Measurements from ENCODE around the gene TRA2B.
"Not testable (repeated sequence)": the region's sequence is repeated elsewhere in the genome, so short reads cannot be mapped to it uniquely, and the experiment has no call there.

The TRA2B gene

GRCh38 chr3:185924375-185924774 is 13.4 kb downstream of the TRA2B start:
- H3K36me3 ChIP-seq (ENCODE audit: insufficient read depth, low read length) = peaks cover 61% of the 10 kb centered on the region

GRCh38 chr3:185920184-185920583 is 17.6 kb downstream of the TRA2B start:
- H3K27ac ChIP-seq (ENCODE audit: low read depth, low read length) = no peak overlapping the region
- peaks cover 4% of the 10 kb centered on the region for H3K4me1 ChIP-seq (ENCODE audit: insufficient read depth, low read length)
- no peak overlapping the region for H3K9ac ChIP-seq (ENCODE audit: low read length)
- no peaks in the 10 kb centered on the region for H3K27me3 ChIP-seq (ENCODE audit: control insufficient read depth in 1 of 2, insufficient read depth in 2 of 2, low read length in 2 of 2)
- H3K36me3 ChIP-seq (ENCODE audit: insufficient read depth, low read length) = peaks cover 97% of the 10 kb centered on the region
- no peak overlapping the region for H3K4me3 ChIP-seq (ENCODE audit: low read depth in 1 of 2, low read length in 2 of 2)
- H3K9me3 ChIP-seq (ENCODE audit: low read length) = no peaks in the 10 kb centered on the region

More at GRCh38 chr3:185924375-185924774, 13.4 kb downstream of the TRA2B start:
- no peaks in the 10 kb centered on the region for H3K27me3 ChIP-seq (ENCODE audit: control insufficient read depth in 1 of 2, insufficient read depth in 2 of 2, low read length in 2 of 2)
- H3K4me3 ChIP-seq (ENCODE audit: low read depth in 1 of 2, low read length in 2 of 2) = no peak overlapping the region
- no peak overlapping the region for H3K27ac ChIP-seq (ENCODE audit: low read depth, low read length)
- H3K9me3 ChIP-seq (ENCODE audit: low read length) = no peaks in the 10 kb centered on the region
- peaks cover 38% of the 10 kb centered on the region for H3K4me1 ChIP-seq (ENCODE audit: insufficient read depth, low read length)
- no peak overlapping the region for H3K9ac ChIP-seq (ENCODE audit: low read length)

- no peaks in the 10 kb centered on the region for H3K4me1 ChIP-seq (ENCODE audit: insufficient read depth, low read length)
- peaks cover 62% of the 10 kb centered on the region for H3K36me3 ChIP-seq (ENCODE audit: insufficient read depth, low read length)
- no peak overlapping the region for H3K9ac ChIP-seq (ENCODE audit: low read length)
- no peaks in the 10 kb centered on the region for H3K27me3 ChIP-seq (ENCODE audit: control insufficient read depth in 1 of 2, insufficient read depth in 2 of 2, low read length in 2 of 2)
- H3K27ac ChIP-seq (ENCODE audit: low read depth, low read length) = no peak overlapping the region
- no peak overlapping the region for H3K4me3 ChIP-seq (ENCODE audit: low read depth in 1 of 2, low read length in 2 of 2)
- H3K9me3 ChIP-seq (ENCODE audit: low read length) = no peaks in the 10 kb centered on the region
These were observed 21.6 kb downstream of the TRA2B start for GRCh38 chr3:185916042-185916833.

GRCh38 chr3:185915642-185916041 is 22.2 kb downstream of the TRA2B start:
- H3K27me3 ChIP-seq (ENCODE audit: control insufficient read depth in 1 of 2, insufficient read depth in 2 of 2, low read length in 2 of 2) = no peaks in the 10 kb centered on the region
- no peaks in the 10 kb centered on the region for H3K9me3 ChIP-seq (ENCODE audit: low read length)
- H3K4me3 ChIP-seq (ENCODE audit: low read depth in 1 of 2, low read length in 2 of 2) = no peak overlapping the region
- H3K36me3 ChIP-seq (ENCODE audit: insufficient read depth, low read length) = peaks cover 56% of the 10 kb centered on the region
- H3K4me1 ChIP-seq (ENCODE audit: insufficient read depth, low read length) = no peaks in the 10 kb centered on the region
- H3K9ac ChIP-seq (ENCODE audit: low read length) = no peak overlapping the region
- no peak overlapping the region for H3K27ac ChIP-seq (ENCODE audit: low read depth, low read length)

- Histone ChIP-seq H3K4me1 (ENCODE audit: insufficient read depth, low read length) (no peaks in the 10 kb centered on the region), H3K4me3 (ENCODE audit: low read depth in 1 of 2, low read length in 2 of 2) (no peak overlapping the region), H3K9ac (ENCODE audit: low read length) (no peak overlapping the region), H3K36me3 (ENCODE audit: insufficient read depth, low read length) (peaks cover 50% of the 10 kb centered on the region), H3K9me3 (ENCODE audit: low read length) (no peaks in the 10 kb centered on the region), H3K27ac (ENCODE audit: low read depth, low read length) (no peak overlapping the region), H3K27me3 (ENCODE audit: control insufficient read depth in 1 of 2, insufficient read depth in 2 of 2, low read length in 2 of 2) (no peaks in the 10 kb centered on the region)
These were observed 22.7 kb downstream of the TRA2B start for GRCh38 chr3:185914911-185915629.

DNA sequence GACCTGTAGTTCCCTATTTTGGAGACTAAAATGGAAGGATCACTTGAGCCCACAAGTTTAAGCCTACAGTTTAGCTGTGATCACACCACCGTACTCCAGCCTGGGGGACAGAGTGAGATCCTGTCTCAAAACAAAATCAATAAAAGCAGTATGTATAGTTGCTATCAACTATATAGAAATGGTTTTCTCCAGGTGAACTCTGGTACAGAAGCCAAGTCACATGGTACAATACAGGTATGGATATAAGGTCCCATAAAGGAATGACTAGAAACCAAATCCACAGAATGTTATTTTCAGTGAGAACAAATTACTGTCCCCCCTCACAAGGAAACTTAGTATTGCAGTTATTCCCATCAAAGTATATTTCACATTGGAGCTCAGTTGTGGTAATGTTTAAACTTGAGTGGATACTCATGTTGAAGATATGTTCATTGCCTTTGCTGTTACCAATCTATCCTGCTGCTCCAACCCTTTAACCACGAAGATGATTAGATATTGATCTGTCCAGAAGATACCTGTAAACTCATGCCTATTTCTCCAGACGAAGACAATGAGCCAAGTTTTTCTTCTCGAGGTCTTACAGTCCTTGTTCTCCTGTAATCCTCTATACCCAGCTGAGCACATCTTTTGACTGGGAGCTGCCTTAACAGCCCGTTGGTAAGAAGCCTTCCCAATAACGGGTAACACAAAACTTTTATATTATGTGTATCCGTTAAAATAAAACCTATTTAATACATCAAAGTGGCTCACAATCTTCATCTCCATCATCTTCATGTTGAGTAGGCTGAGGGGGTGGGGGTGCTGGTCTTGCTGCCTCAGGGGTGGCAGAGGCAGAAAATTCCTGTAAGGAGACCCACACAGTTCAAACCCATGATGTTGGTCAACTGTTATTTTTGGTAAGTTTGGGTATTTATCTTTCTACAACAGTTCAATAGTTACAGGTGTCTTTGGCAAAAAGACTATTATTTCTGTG is 24.6 kb downstream of the TRA2B start:
- no peak overlapping the region for H3K27ac ChIP-seq (ENCODE audit: low read depth, low read length)
- no peaks in the 10 kb centered on the region for H3K9me3 ChIP-seq (ENCODE audit: low read length)
- H3K4me3 ChIP-seq (ENCODE audit: low read depth in 1 of 2, low read length in 2 of 2) = no peak overlapping the region
- H3K36me3 ChIP-seq (ENCODE audit: insufficient read depth, low read length) = peaks cover 32% of the 10 kb centered on the region
- no peak overlapping the region for H3K9ac ChIP-seq (ENCODE audit: low read length)
- H3K27me3 ChIP-seq (ENCODE audit: control insufficient read depth in 1 of 2, insufficient read depth in 2 of 2, low read length in 2 of 2) = no peaks in the 10 kb centered on the region
- no peaks in the 10 kb centered on the region for H3K4me1 ChIP-seq (ENCODE audit: insufficient read depth, low read length)

DNA sequence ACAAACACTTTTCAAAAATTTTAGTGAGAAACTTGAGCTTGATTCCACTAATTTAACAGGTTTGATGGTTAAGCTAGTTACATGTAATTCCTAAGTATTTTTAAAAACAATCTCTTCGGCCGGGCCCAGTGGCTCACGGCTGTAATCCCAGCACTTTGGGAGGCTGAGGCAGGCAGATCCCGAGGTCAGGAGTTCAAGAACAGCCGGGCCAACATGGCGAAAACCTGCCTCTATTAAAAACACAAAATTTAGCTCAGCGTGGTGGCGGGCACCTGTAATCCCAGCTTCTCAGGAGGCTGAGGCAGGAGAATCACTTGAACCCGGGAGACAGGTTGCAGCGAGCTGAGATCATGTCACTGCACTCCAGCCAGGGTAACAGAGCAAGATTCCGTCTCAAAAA is 25.3 kb downstream of the TRA2B start:
- Histone ChIP-seq H3K9me3 (ENCODE audit: low read length) (no peaks in the 10 kb centered on the region), H3K27me3 (ENCODE audit: control insufficient read depth in 1 of 2, insufficient read depth in 2 of 2, low read length in 2 of 2) (no peaks in the 10 kb centered on the region), H3K9ac (ENCODE audit: low read length) (no peak overlapping the region), H3K27ac (ENCODE audit: low read depth, low read length) (no peak overlapping the region), H3K4me3 (ENCODE audit: low read depth in 1 of 2, low read length in 2 of 2) (no peak overlapping the region), H3K4me1 (ENCODE audit: insufficient read depth, low read length) (no peaks in the 10 kb centered on the region), H3K36me3 (ENCODE audit: insufficient read depth, low read length) (peaks cover 25% of the 10 kb centered on the region)

- not testable (repeated sequence) for H3K27me3 ChIP-seq (ENCODE audit: control insufficient read depth in 1 of 2, insufficient read depth in 2 of 2, low read length in 2 of 2); H3K4me1 ChIP-seq (ENCODE audit: insufficient read depth, low read length); H3K27ac ChIP-seq (ENCODE audit: low read depth, low read length); H3K9ac ChIP-seq (ENCODE audit: low read length); H3K4me3 ChIP-seq (ENCODE audit: low read depth in 1 of 2, low read length in 2 of 2); H3K9me3 ChIP-seq (ENCODE audit: low read length)
- peaks cover 11% of the 10 kb centered on the region for H3K36me3 ChIP-seq (ENCODE audit: insufficient read depth, low read length)
These were observed 26.8 kb downstream of the TRA2B start for GRCh38 chr3:185911076-185911448.

DNA sequence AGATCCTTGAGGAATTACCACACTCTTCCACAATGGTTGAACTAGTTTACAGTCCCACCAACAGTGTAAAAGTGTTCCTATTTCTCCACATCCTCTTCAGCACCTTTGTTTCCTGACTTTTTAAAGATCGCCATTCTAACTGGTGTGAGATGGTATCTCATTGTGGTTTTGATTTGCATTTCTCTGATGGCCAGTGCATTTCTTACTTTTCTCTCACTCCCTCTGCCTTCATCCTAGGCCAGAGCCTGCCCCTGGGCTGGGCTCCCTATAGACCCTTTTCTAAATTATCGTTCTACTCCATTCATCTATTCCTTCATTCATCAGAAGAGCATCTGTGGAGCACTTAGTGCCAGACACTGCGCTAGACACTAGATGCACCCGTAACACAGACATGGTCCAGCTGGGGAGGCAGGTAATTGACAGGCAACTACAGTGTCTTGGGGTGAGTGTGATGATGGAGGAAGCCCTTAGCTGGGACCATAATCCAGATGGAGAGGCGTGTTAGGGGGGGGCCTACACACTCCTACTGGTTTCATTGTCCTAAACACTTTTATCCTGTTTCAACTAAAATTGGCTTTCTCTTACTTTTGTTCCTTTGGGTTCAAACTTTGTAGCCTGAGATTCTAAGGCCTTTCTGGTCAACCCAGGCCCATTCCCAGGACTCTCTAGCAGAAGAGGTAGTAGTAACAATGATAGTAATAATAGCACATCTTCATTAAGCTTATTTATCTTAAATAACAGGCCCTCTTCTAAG is 27.3 kb downstream of the TRA2B start:
- H3K36me3 ChIP-seq (ENCODE audit: insufficient read depth, low read length); H3K9me3 ChIP-seq (ENCODE audit: low read length); H3K4me3 ChIP-seq (ENCODE audit: low read depth in 1 of 2, low read length in 2 of 2); H3K27ac ChIP-seq (ENCODE audit: low read depth, low read length); H3K27me3 ChIP-seq (ENCODE audit: control insufficient read depth in 1 of 2, insufficient read depth in 2 of 2, low read length in 2 of 2); H3K9ac ChIP-seq (ENCODE audit: low read length); H3K4me1 ChIP-seq (ENCODE audit: insufficient read depth, low read length): not testable (repeated sequence)

GRCh38 chr3:185909913-185910312 is 27.9 kb downstream of the TRA2B start:
- not testable (repeated sequence) for H3K4me3 ChIP-seq (ENCODE audit: low read depth in 1 of 2, low read length in 2 of 2); H3K4me1 ChIP-seq (ENCODE audit: insufficient read depth, low read length); H3K36me3 ChIP-seq (ENCODE audit: insufficient read depth, low read length); H3K27ac ChIP-seq (ENCODE audit: low read depth, low read length); H3K27me3 ChIP-seq (ENCODE audit: control insufficient read depth in 1 of 2, insufficient read depth in 2 of 2, low read length in 2 of 2); H3K9me3 ChIP-seq (ENCODE audit: low read length); H3K9ac ChIP-seq (ENCODE audit: low read length)

- no peak overlapping the region for H3K9ac ChIP-seq (ENCODE audit: low read length)
- H3K36me3 ChIP-seq (ENCODE audit: insufficient read depth, low read length) = no peaks in the 10 kb centered on the region
- H3K4me1 ChIP-seq (ENCODE audit: insufficient read depth, low read length) = no peaks in the 10 kb centered on the region
- H3K4me3 ChIP-seq (ENCODE audit: low read depth in 1 of 2, low read length in 2 of 2) = no peak overlapping the region
- H3K9me3 ChIP-seq (ENCODE audit: low read length) = no peaks in the 10 kb centered on the region
- H3K27me3 ChIP-seq (ENCODE audit: control insufficient read depth in 1 of 2, insufficient read depth in 2 of 2, low read length in 2 of 2) = no peaks in the 10 kb centered on the region
- H3K27ac ChIP-seq (ENCODE audit: low read depth, low read length) = no peak overlapping the region
These were observed 37.6 kb downstream of the TRA2B start for GRCh38 chr3:185900228-185900627.
